Activated CD4-positive, alpha-beta T cell treated with anti-CD3 and anti-CD28 coated beads, Interleukin-2, amount 10 ng/mL, durations not matched to agents 7 days and 5 days (primary cell): Measurements from ENCODE around the gene NBEAL2. TPM values are rescaled to one million over a fixed set of nuclear protein-coding genes. Genes with fewer than 3 reads are reported as not detected.

ENCODE experiments used
- CTCF ChIA-PET: fragments of 350-600 bp; sonication (Branson Sonifier 250); formaldehyde crosslinking; loops from one replicate; lab custom pipeline; 2021; ENCODE audit warnings: antibody characterized with exemption; lab: Charles Lee
- POLR2A ChIA-PET: fragments of 350-600 bp; sonication (Branson Sonifier 250); formaldehyde crosslinking; loops from one replicate; lab custom pipeline; 2021; ENCODE audit warnings: antibody characterized with exemption; lab: Charles Lee
- DNase-seq: peaks from one replicate; pipeline ENCODE4 v3.0.0-alpha.2; 2020
- H3K27ac Mint-ChIP-seq: one replicate; pipeline ENCODE4 v1.8.0; 2021; ENCODE audit warnings: mild to moderate bottlenecking, moderate library complexity, mixed read lengths
- H3K27me3 Mint-ChIP-seq: one replicate; pipeline ENCODE4 v1.8.0; 2021; ENCODE audit warnings: mixed read lengths
- H3K36me3 Mint-ChIP-seq: one replicate; pipeline ENCODE4 v1.8.0; 2021; ENCODE audit warnings: low read depth, mixed read lengths
- H3K4me1 Mint-ChIP-seq: one replicate; pipeline ENCODE4 v1.8.0; 2021; ENCODE audit warnings: mixed read lengths
- H3K4me3 Mint-ChIP-seq: one replicate; pipeline ENCODE4 v1.8.0; 2021; ENCODE audit warnings: mild to moderate bottlenecking, moderate library complexity, mixed read lengths
- H3K9me3 Mint-ChIP-seq: one replicate; pipeline ENCODE4 v1.8.0; 2021; ENCODE audit warnings: mixed read lengths
- total RNA-seq, 2 experiments: library from RNA; stranded (reverse); gene quantifications; one replicate each; pipeline ENCODE4 v1.2.3, GENCODE V29; 2021

NBEAL2 gene
- total RNA-seq, 2 experiments from 2014 or later: 194 to 212 TPM

GRCh38 chr3:46982546-46982945, 3.1 kb downstream of the NBEAL2 start:
- ChIA-PET CTCF (interaction anchor here (1.1 to 1.8 kb wide), 3 partner anchors 27 to 59 kb away, joined by 3 to 6 read pairs (median 3); no protein-coding TSS in a partner anchor), POLR2A (no interaction called here)
- no peak for DNase-seq
- H3K4me1 Mint-ChIP-seq: peaks cover 70% of the 10 kb centered on the region
- H3K36me3 Mint-ChIP-seq: peaks cover 23% of the 10 kb centered on the region
- H3K4me3 Mint-ChIP-seq: no peak overlapping the region
- H3K9me3 Mint-ChIP-seq: no peaks in the 10 kb centered on the region
- no peaks in the 10 kb centered on the region for H3K27me3 Mint-ChIP-seq
- peak overlapping the region; percentile 83 for H3K27ac Mint-ChIP-seq

DNA sequence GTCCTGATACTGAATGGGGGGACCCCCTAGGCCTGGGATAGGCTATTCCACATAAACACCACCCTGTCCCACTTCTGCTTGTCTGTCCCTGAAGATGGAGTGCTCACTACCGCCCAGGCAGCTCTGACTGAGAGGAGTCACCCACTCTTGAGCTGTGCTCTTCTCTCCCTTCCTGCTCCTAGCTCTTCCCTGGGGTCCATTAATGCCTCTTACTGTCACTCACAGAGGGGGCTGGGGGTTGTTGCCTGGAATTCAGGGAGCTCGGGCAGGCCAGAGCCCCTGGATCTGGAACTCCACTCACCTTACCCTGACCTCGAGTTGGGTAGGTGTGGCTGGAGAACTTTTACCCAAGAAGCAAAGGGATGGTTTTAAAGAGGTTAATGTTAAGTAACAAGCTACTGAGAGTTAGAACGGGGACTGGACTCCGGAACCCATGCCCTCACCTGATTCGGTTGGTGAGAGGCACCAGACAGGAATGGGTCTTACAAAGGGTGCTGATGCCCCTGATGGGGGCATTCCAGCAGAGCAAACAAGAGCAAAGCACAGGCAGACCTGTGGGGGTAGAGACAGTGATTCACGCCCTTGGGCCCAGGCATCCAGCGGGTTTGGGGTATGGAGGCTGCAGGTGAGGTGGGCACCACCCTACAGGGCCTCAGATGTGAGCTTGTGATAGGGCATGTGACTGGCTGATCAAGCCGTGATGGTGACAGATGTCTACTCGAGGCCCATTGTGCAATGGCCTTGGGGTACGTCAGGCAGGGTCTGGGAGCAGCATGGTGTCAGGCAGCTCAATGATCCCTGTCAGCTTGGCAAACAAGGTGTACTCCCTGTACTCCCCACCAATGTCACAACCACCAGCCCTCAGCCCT, 5.4 kb downstream of the NBEAL2 start:
- peak overlapping the region; percentile 80 for H3K27ac Mint-ChIP-seq
- H3K4me1 Mint-ChIP-seq: peaks cover 80% of the 10 kb centered on the region
- ChIA-PET CTCF (interaction anchor here (0.8 to 1.5 kb wide), 5 partner anchors 9 to 266 kb away, joined by 3 to 6 read pairs (median 3); no protein-coding TSS in a partner anchor), POLR2A (interaction anchor here (0.5 kb wide), 1 partner anchor 230 kb away, joined by 3 read pairs; no protein-coding TSS in a partner anchor)
- H3K27me3 Mint-ChIP-seq: no peaks in the 10 kb centered on the region
- no peaks in the 10 kb centered on the region for H3K9me3 Mint-ChIP-seq
- H3K4me3 Mint-ChIP-seq: no peak overlapping the region
- DNase-seq: no peak
- peaks cover 35% of the 10 kb centered on the region for H3K36me3 Mint-ChIP-seq

GRCh38 chr3:46985588-46985987, 6.1 kb downstream of the NBEAL2 start:
- Mint-ChIP-seq H3K4me1 (peaks cover 87% of the 10 kb centered on the region), H3K27ac (peak overlapping the region; percentile 86), H3K4me3 (no peak overlapping the region), H3K9me3 (no peaks in the 10 kb centered on the region), H3K36me3 (peaks cover 43% of the 10 kb centered on the region), H3K27me3 (no peaks in the 10 kb centered on the region)
- CTCF ChIA-PET: interaction anchor here (1.0 to 1.1 kb wide), 2 partner anchors 38 to 267 kb away, joined by 3 read pairs; no protein-coding TSS in a partner anchor
- POLR2A ChIA-PET: no interaction called here
- DNase-seq: no peak

- Mint-ChIP-seq H3K4me1 (peaks cover 83% of the 10 kb centered on the region), H3K27me3 (no peaks in the 10 kb centered on the region), H3K27ac (peak overlapping the region; percentile 86), H3K4me3 (peak overlapping the region; percentile 73), H3K36me3 (peaks cover 49% of the 10 kb centered on the region), H3K9me3 (no peaks in the 10 kb centered on the region)
- CTCF ChIA-PET: interaction anchor here (1.0 kb wide), 1 partner anchor 36 kb away, joined by 3 read pairs; no protein-coding TSS in a partner anchor
- DNase-seq: no peak
- POLR2A ChIA-PET: no interaction called here
Observed at GRCh38 chr3:46986055-46986730, 6.7 kb downstream of the NBEAL2 start.

- Mint-ChIP-seq H3K27ac (peak overlapping the region; percentile 86), H3K36me3 (peaks cover 53% of the 10 kb centered on the region), H3K9me3 (no peaks in the 10 kb centered on the region), H3K4me1 (peaks cover 77% of the 10 kb centered on the region), H3K27me3 (no peaks in the 10 kb centered on the region), H3K4me3 (peak overlapping the region; percentile 73)
- POLR2A ChIA-PET: interaction anchor here (0.6 to 1.0 kb wide), 2 partner anchors 10 kb away, joined by 3 read pairs; partner anchors contain the start of gene CCDC12
- CTCF ChIA-PET: interaction anchor here (0.8 to 1.9 kb wide), 8 partner anchors 8 to 49 kb away, joined by 3 to 6 read pairs (median 3); partner anchors contain the start of genes CCDC12 and NBEAL2
- DNase-seq: no peak
Observed at GRCh38 chr3:46986782-46987310, 7.4 kb downstream of the NBEAL2 start.

DNA sequence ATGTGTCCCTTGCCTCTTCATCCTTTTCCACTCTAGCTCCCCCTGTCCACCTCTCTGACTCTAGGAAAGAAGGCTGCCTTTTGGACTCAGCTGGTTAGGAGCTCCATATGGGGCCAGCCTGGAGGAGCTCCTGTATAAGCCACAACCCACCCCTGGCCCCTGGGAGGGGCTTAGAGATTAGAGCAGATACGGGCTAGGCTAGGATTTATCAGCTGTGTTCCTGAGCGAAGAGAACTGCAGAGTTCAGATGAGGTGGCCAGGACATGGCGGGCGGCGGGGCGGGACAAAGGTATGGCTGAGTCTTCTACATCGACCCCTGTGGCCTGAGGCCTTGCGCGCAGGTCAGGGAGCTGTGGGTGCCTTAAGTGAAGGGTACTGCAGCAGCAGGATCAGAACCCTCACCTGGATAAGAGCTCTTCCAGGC, 7.9 kb downstream of the NBEAL2 start:
- H3K4me3 Mint-ChIP-seq: peak overlapping the region; percentile 73
- POLR2A ChIA-PET: interaction anchor here (0.5 to 1.0 kb wide), 3 partner anchors 10 to 140 kb away, joined by 3 read pairs; partner anchors contain the start of gene CCDC12
- H3K27ac Mint-ChIP-seq: peak overlapping the region; percentile 86
- H3K4me1 Mint-ChIP-seq: peaks cover 74% of the 10 kb centered on the region
- no peaks in the 10 kb centered on the region for H3K27me3 Mint-ChIP-seq
- no peaks in the 10 kb centered on the region for H3K9me3 Mint-ChIP-seq
- no peak for DNase-seq
- peaks cover 53% of the 10 kb centered on the region for H3K36me3 Mint-ChIP-seq
- CTCF ChIA-PET: interaction anchor here (0.5 to 1.9 kb wide), 9 partner anchors 9 to 192 kb away, joined by 3 to 6 read pairs (median 3); partner anchors contain the start of genes CCDC12 and NBEAL2

DNA sequence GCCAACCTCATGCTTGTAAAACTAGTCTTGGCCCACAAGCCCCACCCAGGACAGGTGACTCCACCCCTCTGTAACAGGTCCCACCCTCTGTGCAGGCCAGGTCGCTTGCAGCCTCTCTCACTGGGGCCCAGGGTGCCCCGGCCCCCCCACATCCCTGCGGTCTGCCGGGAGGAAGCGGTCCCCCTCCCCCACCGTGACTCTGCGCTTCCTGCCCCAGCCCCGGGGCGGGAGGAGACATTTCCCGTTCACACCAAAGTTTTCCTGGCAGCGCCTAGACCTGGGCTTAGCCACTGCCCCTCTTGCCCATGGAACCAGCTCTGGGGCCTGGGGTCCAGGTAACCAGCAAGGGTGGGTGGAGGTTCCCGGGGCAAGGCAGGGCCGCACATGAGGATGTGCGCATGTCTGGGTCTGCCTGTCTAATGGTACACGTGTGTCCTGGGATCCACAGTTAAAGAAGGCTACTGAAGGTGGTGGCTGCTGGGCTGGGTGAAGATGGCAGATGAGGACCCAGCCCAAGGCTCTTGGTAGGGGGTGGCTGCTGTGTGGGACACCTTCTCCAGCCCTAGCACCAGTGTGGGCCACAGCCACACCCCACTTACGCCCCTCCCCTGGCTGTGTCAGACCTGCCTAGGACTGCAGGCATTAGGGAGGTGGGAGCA, 8.4 kb downstream of the NBEAL2 start:
- peaks cover 52% of the 10 kb centered on the region for H3K36me3 Mint-ChIP-seq
- ChIA-PET POLR2A (interaction anchor here (0.5 to 1.0 kb wide), 3 partner anchors 11 to 140 kb away, joined by 3 read pairs; partner anchors contain the start of gene CCDC12), CTCF (interaction anchor here (0.5 to 1.9 kb wide), 8 partner anchors 9 to 191 kb away, joined by 3 to 6 read pairs (median 3); partner anchors contain the start of genes CCDC12 and NBEAL2)
- peak; percentile 93 for DNase-seq
- H3K27me3 Mint-ChIP-seq: no peaks in the 10 kb centered on the region
- H3K27ac Mint-ChIP-seq: peak overlapping the region; percentile 86
- H3K4me3 Mint-ChIP-seq: peak overlapping the region; percentile 73
- no peaks in the 10 kb centered on the region for H3K9me3 Mint-ChIP-seq
- peaks cover 69% of the 10 kb centered on the region for H3K4me1 Mint-ChIP-seq

- no peak for DNase-seq
- POLR2A ChIA-PET: interaction anchor here (0.6 kb wide), 1 partner anchor 35 kb away, joined by 3 read pairs; no protein-coding TSS in a partner anchor
- Mint-ChIP-seq H3K27ac (peak overlapping the region; percentile 86), H3K27me3 (no peaks in the 10 kb centered on the region), H3K9me3 (no peaks in the 10 kb centered on the region), H3K4me1 (peaks cover 66% of the 10 kb centered on the region), H3K4me3 (peak overlapping the region; percentile 73), H3K36me3 (peaks cover 52% of the 10 kb centered on the region)
- CTCF ChIA-PET: interaction anchor here (0.6 to 1.9 kb wide), 2 partner anchors 19 to 41 kb away, joined by 4 to 6 read pairs; no protein-coding TSS in a partner anchor
Observed at GRCh38 chr3:46988616-46989015, 9.2 kb downstream of the NBEAL2 start.

DNA sequence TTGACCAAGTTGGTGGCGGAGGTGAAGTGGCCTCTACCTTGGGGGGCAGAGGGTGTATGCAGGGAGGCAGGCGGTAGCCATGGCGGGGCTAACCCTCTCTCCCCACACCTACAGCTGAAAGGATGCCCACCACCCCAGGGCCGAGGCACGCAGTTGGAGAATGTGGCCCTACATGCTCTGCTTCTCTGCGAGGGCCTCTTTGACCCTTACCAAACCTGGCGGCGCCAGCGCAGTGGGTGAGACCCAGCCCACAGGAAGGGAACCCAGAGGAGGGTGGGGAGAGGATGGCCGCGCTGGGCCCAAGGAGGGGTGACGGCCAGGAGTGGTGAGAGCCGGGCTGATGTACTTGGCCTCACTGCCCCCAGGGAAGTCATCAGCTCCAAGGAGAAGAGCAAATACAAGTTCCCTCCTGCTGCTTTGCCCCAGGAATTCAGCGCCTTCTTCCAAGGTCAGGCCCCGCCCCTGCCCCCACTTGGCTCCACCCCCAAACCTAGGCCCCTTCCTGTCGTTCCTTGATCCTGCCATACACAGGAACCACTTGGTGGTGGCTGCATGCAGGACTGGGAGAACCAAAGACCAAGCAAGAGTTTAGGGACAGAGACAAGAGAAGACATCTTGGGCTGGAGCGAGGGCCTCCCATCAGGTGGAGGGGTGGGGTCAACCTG, 9.8 kb downstream of the NBEAL2 start:
- CTCF ChIA-PET: interaction anchor here (0.6 kb wide), 1 partner anchor 19 kb away, joined by 4 read pairs; no protein-coding TSS in a partner anchor

GRCh38 chr3:46990573-46991374, 11.3 kb downstream of the NBEAL2 start:
- peaks cover 51% of the 10 kb centered on the region for H3K36me3 Mint-ChIP-seq
- DNase-seq: no peak
- ChIA-PET CTCF (interaction anchor here (0.6 kb wide), 1 partner anchor 51 kb away, joined by 3 read pairs; no protein-coding TSS in a partner anchor), POLR2A (no interaction called here)
- no peaks in the 10 kb centered on the region for H3K9me3 Mint-ChIP-seq
- H3K27ac Mint-ChIP-seq: peak overlapping the region; percentile 55
- H3K4me1 Mint-ChIP-seq: peaks cover 49% of the 10 kb centered on the region
- H3K27me3 Mint-ChIP-seq: no peaks in the 10 kb centered on the region
- H3K4me3 Mint-ChIP-seq: no peak overlapping the region

More for the DNA sequence above, 9.8 kb downstream of the NBEAL2 start:
- Mint-ChIP-seq H3K9me3 (no peaks in the 10 kb centered on the region), H3K27me3 (no peaks in the 10 kb centered on the region), H3K4me1 (peaks cover 63% of the 10 kb centered on the region), H3K36me3 (peaks cover 55% of the 10 kb centered on the region), H3K4me3 (peak overlapping the region; percentile 22), H3K27ac (peak overlapping the region; percentile 86)
- no peak for DNase-seq
- POLR2A ChIA-PET: no interaction called here
